ENCODE measurements around the gene PLXNA2.

DNA sequence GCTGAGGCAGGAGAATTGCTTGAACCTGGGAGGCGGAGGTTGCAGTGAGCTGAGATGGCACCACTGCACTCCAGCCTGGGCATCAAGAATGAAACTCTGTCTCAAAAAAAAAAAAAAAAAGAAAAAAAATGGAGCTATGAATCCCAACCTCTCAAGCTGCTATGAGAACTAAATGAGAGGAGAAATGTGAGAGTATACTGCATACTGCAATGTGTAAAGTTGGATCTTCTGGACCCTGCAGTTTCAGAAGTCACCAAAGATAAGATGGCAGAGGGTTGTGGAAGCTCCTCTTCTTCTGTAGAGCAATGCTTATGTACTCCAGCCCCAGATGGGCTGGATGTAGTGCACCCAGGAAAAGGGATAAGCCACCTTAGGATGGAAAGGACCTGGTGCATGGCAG is 55.6 kb downstream of the PLXNA2 start:
- TF ChIP-seq, protein P1, sequence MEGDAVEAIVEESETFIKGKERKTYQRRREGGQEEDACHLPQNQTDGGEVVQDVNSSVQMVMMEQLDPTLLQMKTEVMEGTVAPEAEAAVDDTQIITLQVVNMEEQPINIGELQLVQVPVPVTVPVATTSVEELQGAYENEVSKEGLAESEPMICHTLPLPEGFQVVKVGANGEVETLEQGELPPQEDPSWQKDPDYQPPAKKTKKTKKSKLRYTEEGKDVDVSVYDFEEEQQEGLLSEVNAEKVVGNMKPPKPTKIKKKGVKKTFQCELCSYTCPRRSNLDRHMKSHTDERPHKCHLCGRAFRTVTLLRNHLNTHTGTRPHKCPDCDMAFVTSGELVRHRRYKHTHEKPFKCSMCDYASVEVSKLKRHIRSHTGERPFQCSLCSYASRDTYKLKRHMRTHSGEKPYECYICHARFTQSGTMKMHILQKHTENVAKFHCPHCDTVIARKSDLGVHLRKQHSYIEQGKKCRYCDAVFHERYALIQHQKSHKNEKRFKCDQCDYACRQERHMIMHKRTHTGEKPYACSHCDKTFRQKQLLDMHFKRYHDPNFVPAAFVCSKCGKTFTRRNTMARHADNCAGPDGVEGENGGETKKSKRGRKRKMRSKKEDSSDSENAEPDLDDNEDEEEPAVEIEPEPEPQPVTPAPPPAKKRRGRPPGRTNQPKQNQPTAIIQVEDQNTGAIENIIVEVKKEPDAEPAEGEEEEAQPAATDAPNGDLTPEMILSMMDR (IDR thresholded peaks at IDR 0.05), result no peak
- TF ChIP-seq POLR2A (IDR thresholded peaks at IDR 0.05), result no peak
